GM18499 (cell line): Measurements from ENCODE around the gene ALG10B.

Experiments used
- ATAC-seq: cut with Tn5 transposase; IDR thresholded peaks from one replicate; pipeline ENCODE4 v1.9.1; 2021; ENCODE audit warnings: moderate number of reproducible peaks; ENCODE audit not compliant: insufficient read depth, unreplicated experiment

Gene ALG10B

DNA sequence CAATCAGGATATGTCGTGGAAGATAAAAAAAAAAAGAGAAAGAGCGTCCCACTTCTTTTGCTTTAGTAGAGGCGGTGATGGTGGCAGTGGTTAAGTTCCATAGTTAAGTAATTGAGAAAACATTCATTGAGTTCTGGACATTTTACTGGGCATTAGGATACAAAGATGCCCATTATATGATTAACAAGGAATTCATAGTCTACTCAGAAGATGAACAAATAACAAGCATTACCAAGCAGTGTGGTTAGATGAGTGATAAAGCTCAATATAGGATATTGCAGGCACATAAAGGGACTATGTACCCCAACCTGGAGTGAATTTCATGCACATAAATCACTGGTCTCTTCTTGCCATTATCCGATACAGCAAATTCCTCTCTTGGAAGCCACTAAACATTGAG lies 53.7 kb downstream of the ALG10B start:
- no peak for ATAC-seq

DNA sequence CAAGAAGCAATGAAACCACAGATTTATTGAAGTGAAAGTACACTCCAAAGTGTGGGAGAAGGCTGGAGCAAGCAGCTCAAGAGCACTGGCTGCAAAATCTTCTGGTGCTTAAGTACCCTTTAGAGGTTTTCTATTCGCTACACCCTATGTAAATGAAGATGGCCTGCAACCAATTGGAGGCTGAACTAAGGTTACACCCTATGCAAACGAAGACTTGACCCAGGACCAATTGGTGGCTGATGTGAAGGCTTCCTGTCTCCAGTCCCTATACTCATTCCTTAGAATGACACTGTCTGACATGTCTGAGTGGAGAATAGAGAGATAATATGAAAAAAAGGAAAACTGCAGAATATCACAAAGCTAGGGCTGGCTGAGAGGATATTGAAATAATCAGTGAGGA lies 57.2 kb downstream of the ALG10B start:
- no peak for ATAC-seq

GRCh38 chr12:38374751-38375150 lies 58.2 kb downstream of the ALG10B start:
- no peak for ATAC-seq
